ENCODE data around the gene ZC3H12C.

Gene ZC3H12C

DNA sequence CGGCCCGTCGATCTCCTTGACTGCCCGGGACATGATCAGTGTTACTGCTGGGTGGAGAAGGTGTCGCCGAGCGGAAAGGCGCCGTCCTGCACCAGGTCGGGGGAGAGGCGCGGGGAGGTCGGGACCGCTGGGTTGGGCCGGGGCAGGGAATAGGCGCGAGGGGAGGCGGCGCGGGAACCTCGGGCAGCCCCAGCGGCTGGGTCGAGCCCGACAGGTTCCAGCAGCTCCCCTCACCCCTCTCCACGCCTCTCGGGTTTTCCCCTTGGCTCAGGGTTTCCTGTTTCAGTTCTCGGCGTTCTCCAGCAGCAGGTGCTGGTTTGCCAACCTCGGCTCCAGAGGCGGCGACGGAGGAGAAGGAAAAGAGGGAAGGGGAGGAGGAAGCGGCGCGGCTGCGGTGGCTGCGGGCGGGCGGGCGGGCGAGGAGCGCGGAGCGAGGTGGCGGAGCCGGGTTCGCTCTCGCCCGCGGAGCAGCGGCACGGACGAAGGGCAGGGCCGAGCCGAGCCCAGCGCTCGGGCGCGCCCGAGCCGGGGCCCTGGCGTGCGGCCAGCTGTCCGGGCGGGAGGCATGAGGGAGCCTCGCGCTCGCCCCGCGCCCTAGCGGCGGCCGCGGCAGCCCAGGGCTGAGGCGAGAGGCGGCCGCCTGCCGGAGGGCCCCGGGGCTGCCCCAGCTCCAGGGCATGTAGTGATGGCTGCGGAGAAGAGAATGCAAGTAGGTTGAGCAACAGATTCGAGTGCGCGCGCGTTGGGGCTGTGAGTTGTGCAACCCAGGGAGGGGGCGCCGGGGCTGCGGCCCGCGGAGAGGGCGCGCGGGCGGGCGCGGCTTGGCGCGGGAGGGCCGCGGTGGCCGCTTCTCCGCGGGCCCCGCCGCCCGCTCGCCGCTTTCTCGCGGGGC lies at the start of gene ZC3H12C:
ZC3H12C (plus strand) TSS at position 878 of the 892 bp plus-strand sequence. CDS start 20 bp downstream, outside the sequence.
- TF ChIP-seq, protein P1, sequence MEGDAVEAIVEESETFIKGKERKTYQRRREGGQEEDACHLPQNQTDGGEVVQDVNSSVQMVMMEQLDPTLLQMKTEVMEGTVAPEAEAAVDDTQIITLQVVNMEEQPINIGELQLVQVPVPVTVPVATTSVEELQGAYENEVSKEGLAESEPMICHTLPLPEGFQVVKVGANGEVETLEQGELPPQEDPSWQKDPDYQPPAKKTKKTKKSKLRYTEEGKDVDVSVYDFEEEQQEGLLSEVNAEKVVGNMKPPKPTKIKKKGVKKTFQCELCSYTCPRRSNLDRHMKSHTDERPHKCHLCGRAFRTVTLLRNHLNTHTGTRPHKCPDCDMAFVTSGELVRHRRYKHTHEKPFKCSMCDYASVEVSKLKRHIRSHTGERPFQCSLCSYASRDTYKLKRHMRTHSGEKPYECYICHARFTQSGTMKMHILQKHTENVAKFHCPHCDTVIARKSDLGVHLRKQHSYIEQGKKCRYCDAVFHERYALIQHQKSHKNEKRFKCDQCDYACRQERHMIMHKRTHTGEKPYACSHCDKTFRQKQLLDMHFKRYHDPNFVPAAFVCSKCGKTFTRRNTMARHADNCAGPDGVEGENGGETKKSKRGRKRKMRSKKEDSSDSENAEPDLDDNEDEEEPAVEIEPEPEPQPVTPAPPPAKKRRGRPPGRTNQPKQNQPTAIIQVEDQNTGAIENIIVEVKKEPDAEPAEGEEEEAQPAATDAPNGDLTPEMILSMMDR (IDR thresholded peaks at IDR 0.05; ENCODE audit: borderline replicate concordance, control extremely low read depth, extremely low read depth, insufficient read depth, missing control alignments) = peak; percentile 44
- in situ Hi-C loops (cut with MboI; ENCODE audit: low sequenced_read_pairs, unreplicated experiment) = no loop called here
- DNase-seq (ENCODE audit: low spot score) = peak; percentile 80

DNA sequence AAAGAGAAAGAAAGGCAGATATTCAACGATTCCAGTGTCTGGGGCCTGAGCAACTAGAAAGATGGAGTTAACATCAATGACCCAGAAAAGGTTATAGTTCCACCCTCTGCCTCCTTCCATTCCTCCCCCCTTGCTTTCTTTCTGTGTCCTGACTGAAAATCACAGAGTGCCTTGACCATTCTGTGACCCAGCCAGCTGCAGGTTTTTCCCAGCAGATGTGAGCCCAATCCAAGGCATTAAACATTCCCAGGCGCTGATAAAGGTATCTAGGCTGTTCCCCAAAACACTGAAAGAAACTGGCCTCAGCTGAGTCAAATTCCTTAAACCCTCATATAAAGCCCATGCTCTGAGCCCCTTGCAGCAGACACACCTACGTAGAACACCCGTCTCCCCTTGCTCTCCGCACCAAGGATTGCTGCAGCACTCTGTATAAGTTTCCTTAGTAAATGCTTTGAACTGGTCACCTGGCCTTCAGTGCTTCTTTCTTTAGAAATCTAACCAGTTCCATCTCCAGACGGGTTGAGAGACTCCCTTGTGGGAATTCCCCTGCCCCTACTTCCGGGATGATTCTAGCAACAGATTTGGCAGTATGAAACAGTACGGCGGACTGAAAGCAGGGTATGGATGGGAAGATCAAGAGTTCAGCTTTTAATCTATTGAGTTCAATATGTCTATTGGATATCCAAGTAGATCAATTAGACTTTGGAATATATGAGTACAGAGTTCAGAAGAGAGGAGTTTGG lies 48.8 kb upstream of the ZC3H12C start:
- DNase-seq (ENCODE audit: low spot score) = no peak
- TF ChIP-seq, protein P1 (IDR thresholded peaks at IDR 0.05; ENCODE audit: borderline replicate concordance, control extremely low read depth, extremely low read depth, insufficient read depth, missing control alignments) = no peak
- in situ Hi-C loops (cut with MboI; ENCODE audit: low sequenced_read_pairs, unreplicated experiment) = no loop called here

DNA sequence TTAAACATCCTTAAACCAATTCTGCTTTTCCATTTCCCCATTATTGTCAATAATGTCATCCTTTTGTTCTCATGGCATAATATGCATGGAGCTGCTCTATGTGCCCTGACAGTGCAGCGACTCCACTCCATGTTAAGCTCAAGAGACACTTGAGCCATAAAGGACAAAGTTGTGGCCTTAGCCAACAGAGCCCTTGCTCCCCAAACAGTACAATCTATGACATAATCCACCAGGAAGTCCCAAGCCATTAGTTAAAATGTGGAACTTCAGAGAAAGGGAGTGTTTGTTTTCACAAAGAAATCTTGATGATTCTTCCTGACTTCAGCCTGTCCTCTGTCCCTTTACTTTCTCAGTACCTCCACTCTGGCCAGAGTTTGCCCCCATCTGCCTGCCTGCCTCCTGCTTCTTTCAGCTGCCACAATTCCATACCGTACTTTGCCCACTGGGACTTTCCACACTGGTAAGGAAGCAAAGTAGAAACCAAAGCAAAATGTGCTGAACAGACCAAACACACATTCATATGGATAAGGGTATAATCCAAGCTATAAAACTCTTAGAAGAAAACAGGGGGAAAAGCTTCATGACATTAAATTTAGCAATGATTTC lies 46.3 kb upstream of the ZC3H12C start:
- DNase-seq (ENCODE audit: low spot score) = no peak
- TF ChIP-seq, protein P1 (IDR thresholded peaks at IDR 0.05; ENCODE audit: borderline replicate concordance, control extremely low read depth, extremely low read depth, insufficient read depth, missing control alignments) = no peak
- in situ Hi-C loops (cut with MboI; ENCODE audit: low sequenced_read_pairs, unreplicated experiment) = no loop called here

DNA sequence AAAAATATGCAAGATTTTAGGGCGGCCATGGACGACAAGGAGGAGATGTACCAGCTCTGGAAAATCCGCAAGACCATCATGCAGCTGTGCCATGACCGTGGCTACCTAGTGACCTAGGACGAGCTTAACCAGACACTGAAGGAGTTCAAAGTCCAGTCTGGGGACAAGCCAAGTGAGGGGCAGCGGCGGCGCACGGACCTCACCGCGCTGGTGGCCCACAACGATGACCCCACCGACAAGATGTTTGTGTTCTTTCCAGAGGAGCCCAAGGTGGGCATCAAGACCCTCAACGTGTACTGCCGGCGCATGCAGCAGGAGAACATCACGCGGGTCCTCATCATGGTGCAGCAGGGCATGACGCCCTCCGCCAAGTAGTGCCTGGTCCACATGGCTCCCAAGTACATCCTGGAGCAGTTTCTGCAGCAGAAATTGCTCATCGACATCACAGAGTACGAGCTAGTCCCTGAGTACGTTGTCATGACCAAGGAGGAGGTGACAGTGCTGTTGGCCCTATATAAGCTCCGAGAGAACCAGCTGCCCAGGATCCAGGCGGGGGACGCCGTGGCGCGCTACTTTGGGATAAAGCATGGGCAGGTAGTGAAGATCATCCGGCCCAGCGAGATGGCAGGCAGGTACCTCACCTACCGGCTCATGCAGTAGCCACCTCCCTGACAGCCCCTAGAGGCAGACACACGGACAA lies 43.5 kb upstream of the ZC3H12C start:
- in situ Hi-C loops (cut with MboI; ENCODE audit: low sequenced_read_pairs, unreplicated experiment) = no loop called here
- DNase-seq (ENCODE audit: low spot score) = no peak
- TF ChIP-seq, protein P1 (IDR thresholded peaks at IDR 0.05; ENCODE audit: borderline replicate concordance, control extremely low read depth, extremely low read depth, insufficient read depth, missing control alignments) = no peak

DNA sequence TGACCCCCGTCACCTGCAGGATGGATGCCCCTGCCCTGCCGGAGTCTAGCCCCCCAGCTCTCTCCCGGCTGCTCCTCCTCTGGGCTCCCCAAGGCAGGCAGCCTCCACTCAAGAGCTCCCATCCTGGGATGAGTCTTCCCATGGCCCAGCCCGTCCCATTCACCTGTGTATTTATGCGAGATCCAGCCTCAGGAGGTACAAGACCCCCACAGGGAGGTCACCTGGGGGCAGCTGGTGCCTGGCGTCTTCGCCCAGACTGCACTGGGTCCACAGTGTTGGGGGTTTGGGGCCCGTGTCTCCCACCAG lies 43.0 kb upstream of the ZC3H12C start:
- TF ChIP-seq, protein P1 (IDR thresholded peaks at IDR 0.05; ENCODE audit: borderline replicate concordance, control extremely low read depth, extremely low read depth, insufficient read depth, missing control alignments) = no peak
- in situ Hi-C loops (cut with MboI; ENCODE audit: low sequenced_read_pairs, unreplicated experiment) = no loop called here

DNA sequence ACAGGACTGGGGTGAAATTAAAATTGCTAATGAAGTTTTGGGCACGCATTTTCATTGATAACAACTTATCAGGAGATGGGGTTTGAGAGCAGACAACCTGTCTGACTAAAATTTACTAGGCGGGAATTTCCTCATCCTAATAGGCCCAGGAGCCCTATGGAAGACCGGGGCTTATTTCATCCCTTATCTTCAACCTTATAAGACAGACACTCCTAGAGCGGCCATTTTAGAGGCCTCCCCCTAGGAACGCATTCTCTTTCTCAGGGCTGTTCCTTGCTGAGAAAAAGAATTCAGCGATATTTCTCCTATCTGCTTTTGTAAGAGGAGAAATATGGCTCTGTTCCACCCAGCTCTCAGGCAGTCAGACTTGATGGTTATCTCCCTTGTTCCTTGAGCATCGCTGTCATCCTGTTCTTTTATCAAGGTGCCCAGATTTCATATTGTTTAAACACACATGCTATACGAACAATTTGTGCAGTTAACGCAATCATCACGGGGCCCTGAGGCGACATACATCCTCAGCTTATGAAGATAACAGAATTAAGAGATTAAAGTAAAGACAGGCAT lies 39.3 kb upstream of the ZC3H12C start:
- TF ChIP-seq, protein P1 (IDR thresholded peaks at IDR 0.05; ENCODE audit: borderline replicate concordance, control extremely low read depth, extremely low read depth, insufficient read depth, missing control alignments) = no peak
- DNase-seq (ENCODE audit: low spot score) = no peak
- in situ Hi-C loops (cut with MboI; ENCODE audit: low sequenced_read_pairs, unreplicated experiment) = no loop called here

More for the DNA sequence above, 43.0 kb upstream of the ZC3H12C start:
- DNase-seq (ENCODE audit: low spot score) = no peak

Data from GM13976 (cell line).